ENCODE data around the gene FHL5. TPM values are rescaled to one million over a fixed set of nuclear protein-coding genes. Genes with fewer than 3 reads are reported as not detected.
A peak's percentile ranks its signal among the peaks of the same experiment; 100 is the strongest.

Gene FHL5, protein sequence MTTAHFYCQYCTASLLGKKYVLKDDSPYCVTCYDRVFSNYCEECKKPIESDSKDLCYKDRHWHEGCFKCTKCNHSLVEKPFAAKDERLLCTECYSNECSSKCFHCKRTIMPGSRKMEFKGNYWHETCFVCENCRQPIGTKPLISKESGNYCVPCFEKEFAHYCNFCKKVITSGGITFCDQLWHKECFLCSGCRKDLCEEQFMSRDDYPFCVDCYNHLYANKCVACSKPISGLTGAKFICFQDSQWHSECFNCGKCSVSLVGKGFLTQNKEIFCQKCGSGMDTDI
- total RNA-seq (ENCODE audit: low replicate concordance) = not detected in 2 replicates

DNA sequence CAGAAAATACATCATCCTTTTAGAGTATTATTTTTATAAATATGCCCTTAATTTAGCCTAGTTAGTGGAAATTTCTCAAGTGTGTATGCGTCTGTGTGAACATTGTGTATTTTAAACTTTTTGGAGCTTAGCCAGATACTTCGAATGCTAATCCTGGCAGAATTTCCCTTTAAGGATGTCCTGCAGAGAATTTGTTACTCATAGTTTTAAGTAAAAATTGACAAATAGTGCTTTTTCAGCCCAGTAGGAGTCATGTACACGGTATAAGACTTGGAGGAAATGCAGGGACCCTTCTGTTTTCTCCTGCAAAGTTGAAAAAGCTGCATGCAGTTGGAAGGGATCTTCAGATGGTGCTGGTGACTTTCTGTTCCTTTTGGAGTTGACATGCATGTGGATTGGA, at the start of gene FHL5:
TSS of gene FHL5 (plus strand) at position 243 of the 400 bp plus-strand sequence. CDS start 40,486 bp downstream, outside the sequence.
- Mint-ChIP-seq H3K4me1 (no peaks in the 10 kb centered on the region), H3K36me3 (no peaks in the 10 kb centered on the region), H3K27ac (no peak within 1 kb of the TSS), H3K9me3 (no peaks in the 10 kb centered on the region), H3K4me3 (no peak within 1 kb of the TSS), H3K27me3 (ENCODE audit: insufficient read depth, low read depth) (no peaks in the 10 kb centered on the region)
- no peaks in the 10 kb centered on the region for H3K27me3 ChIP-seq
- TF ChIP-seq EZH2phosphoT487 (IDR thresholded peaks at IDR 0.05) (no peak), EZH2 (IDR thresholded peaks at IDR 0.05) (no peak)
- TF ChIP-seq, protein P1, sequence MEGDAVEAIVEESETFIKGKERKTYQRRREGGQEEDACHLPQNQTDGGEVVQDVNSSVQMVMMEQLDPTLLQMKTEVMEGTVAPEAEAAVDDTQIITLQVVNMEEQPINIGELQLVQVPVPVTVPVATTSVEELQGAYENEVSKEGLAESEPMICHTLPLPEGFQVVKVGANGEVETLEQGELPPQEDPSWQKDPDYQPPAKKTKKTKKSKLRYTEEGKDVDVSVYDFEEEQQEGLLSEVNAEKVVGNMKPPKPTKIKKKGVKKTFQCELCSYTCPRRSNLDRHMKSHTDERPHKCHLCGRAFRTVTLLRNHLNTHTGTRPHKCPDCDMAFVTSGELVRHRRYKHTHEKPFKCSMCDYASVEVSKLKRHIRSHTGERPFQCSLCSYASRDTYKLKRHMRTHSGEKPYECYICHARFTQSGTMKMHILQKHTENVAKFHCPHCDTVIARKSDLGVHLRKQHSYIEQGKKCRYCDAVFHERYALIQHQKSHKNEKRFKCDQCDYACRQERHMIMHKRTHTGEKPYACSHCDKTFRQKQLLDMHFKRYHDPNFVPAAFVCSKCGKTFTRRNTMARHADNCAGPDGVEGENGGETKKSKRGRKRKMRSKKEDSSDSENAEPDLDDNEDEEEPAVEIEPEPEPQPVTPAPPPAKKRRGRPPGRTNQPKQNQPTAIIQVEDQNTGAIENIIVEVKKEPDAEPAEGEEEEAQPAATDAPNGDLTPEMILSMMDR (IDR thresholded peaks at IDR 0.05) = no peak
- no peaks in the 10 kb centered on the region for H3K79me2 ChIP-seq (ENCODE audit: low read depth)
- no peaks in the 10 kb centered on the region for H3K4me1 ChIP-seq
- no peak for DNase-seq (ENCODE audit: low spot score)
- H3K4me2 ChIP-seq = no peak within 1 kb of the TSS
- no peaks in the 10 kb centered on the region for H3K36me3 ChIP-seq
- no peak within 1 kb of the TSS for H3K9ac ChIP-seq
- H3K9me3 ChIP-seq (ENCODE audit: low read depth) = no peaks in the 10 kb centered on the region
- no peak within 1 kb of the TSS for H3K4me3 ChIP-seq
- no peaks in the 10 kb centered on the region for H4K20me1 ChIP-seq (ENCODE audit: low read depth)
- H3K27ac ChIP-seq = no peak within 1 kb of the TSS
- H3F3A ChIP-seq (ENCODE audit: low read depth) = no peaks in the 10 kb centered on the region
- no peak within 1 kb of the TSS for H2AFZ ChIP-seq (replicated peaks)

DNA sequence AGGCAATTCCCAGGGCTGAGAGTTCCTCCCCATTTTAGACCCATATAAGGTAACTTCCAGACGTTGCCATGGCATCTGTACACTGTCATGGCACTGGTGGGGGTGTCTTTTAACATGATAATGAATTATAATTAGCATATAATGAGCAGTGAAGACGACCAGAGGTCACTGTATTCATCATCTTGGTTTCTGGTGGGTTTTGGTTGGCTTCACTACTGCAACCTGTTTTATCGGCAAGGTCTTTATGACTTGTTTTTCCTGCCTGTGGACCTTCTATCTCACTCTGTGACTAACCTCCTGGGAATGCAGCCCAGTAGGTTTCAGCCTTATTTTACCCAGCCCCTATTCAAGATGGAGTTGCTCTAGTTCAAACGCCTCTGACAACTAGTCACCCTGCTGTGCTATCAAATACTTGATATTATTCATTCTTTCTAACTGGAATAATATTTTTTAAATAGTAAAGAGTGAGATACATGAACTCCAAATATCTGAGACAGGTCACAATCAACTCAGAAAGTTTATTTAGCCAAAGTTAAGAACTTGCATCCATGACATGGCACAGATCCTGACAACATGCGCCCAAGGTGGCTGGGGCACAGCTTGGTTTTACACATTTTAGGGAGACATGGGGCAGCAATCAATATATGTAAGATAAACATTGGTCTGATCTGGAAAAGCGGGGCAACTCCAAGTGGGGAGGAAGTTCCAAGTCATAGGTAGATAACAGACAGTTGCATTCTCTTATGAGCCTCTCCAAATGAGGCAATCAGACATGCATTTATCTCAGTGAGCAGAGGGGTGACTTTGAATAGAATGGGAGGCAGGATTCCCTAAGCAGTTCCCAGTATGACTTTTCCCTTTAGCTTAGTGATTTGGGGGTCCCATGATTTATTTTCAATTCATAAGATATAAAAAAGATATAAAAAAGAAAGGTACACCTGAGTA, 42.5 kb upstream of the FHL5 start:
- H3F3A ChIP-seq (ENCODE audit: low read depth) = peaks cover 6% of the 10 kb centered on the region
- Mint-ChIP-seq H3K36me3 (no peaks in the 10 kb centered on the region), H3K27me3 (ENCODE audit: insufficient read depth, low read depth) (no peaks in the 10 kb centered on the region), H3K4me3 (peak overlapping the region; percentile 99), H3K4me1 (peaks cover 29% of the 10 kb centered on the region), H3K27ac (peak overlapping the region; percentile 34), H3K9me3 (no peaks in the 10 kb centered on the region)
- peak overlapping the region; percentile 65 for H3K9ac ChIP-seq
- peak overlapping the region; percentile 82 for H3K4me2 ChIP-seq
- H3K79me2 ChIP-seq (ENCODE audit: low read depth) = peaks cover 35% of the 10 kb centered on the region
- no peak for DNase-seq (ENCODE audit: low spot score)
- H3K9me3 ChIP-seq (ENCODE audit: low read depth) = no peaks in the 10 kb centered on the region
- H4K20me1 ChIP-seq (ENCODE audit: low read depth) = no peaks in the 10 kb centered on the region
- H3K27ac ChIP-seq = no peak overlapping the region
- peaks cover 8% of the 10 kb centered on the region for H3K4me1 ChIP-seq
- H3K36me3 ChIP-seq = peaks cover 7% of the 10 kb centered on the region
- H2AFZ ChIP-seq (replicated peaks) = peak overlapping the region; percentile 91
- TF ChIP-seq EZH2 (IDR thresholded peaks at IDR 0.05) (no peak), EZH2phosphoT487 (IDR thresholded peaks at IDR 0.05) (no peak)
- TF ChIP-seq, protein P1 (IDR thresholded peaks at IDR 0.05) = no peak
- H3K4me3 ChIP-seq = peak overlapping the region; percentile 95
- no peaks in the 10 kb centered on the region for H3K27me3 ChIP-seq

DNA sequence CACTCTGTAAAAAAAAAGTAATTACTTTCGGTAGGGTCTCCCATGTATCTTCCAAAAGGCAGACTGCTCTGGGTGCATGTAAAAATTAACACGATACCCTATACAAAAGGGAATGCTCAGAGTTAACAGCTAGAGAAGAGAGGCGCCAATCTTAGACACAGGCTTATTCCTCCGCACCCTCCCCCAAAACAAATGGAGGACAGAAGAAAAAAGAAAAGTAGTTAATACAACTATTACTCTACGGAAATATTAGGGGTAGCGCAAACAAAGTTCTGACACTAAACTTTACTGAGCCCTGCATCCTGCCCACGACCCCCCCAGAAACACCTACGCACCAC, 41.7 kb upstream of the FHL5 start:
- TF ChIP-seq, protein P1 (IDR thresholded peaks at IDR 0.05) = no peak
- TF ChIP-seq EZH2phosphoT487 (IDR thresholded peaks at IDR 0.05) (no peak), EZH2 (IDR thresholded peaks at IDR 0.05) (no peak)
- peak overlapping the region; percentile 91 for H2AFZ ChIP-seq (replicated peaks)
- Mint-ChIP-seq H3K36me3 (peaks cover 3% of the 10 kb centered on the region), H3K4me1 (peaks cover 29% of the 10 kb centered on the region), H3K9me3 (no peaks in the 10 kb centered on the region), H3K4me3 (peak overlapping the region; percentile 99), H3K27me3 (ENCODE audit: insufficient read depth, low read depth) (no peaks in the 10 kb centered on the region), H3K27ac (peak overlapping the region; percentile 99)
- H4K20me1 ChIP-seq (ENCODE audit: low read depth) = no peaks in the 10 kb centered on the region
- H3K9ac ChIP-seq = peak overlapping the region; percentile 65
- H3F3A ChIP-seq (ENCODE audit: low read depth) = peaks cover 6% of the 10 kb centered on the region
- no peaks in the 10 kb centered on the region for H3K9me3 ChIP-seq (ENCODE audit: low read depth)
- DNase-seq (ENCODE audit: low spot score) = no peak
- H3K27me3 ChIP-seq = no peaks in the 10 kb centered on the region
- H3K4me1 ChIP-seq = peaks cover 8% of the 10 kb centered on the region
- peak overlapping the region; percentile 82 for H3K27ac ChIP-seq
- H3K36me3 ChIP-seq = peaks cover 10% of the 10 kb centered on the region
- peak overlapping the region; percentile 95 for H3K4me3 ChIP-seq
- peaks cover 35% of the 10 kb centered on the region for H3K79me2 ChIP-seq (ENCODE audit: low read depth)
- peak overlapping the region; percentile 82 for H3K4me2 ChIP-seq
